T-helper 1 cell treated with Interleukin-12 subunit alpha and Interleukin-12 subunit beta and Interleukin-4 antibody, amounts not matched to agents 30 μg/mL and 1 μg/mL, for 36 hours (primary cell): ENCODE measurements around the gene SHANK2.
A peak's percentile ranks its signal among the peaks of the same experiment; 100 is the strongest.

Experiments used
- H3K27ac Mint-ChIP-seq: one replicate; pipeline ENCODE4 v1.8.0; 2021; ENCODE audit warnings: mild to moderate bottlenecking, mixed read lengths
- H3K27me3 Mint-ChIP-seq: one replicate; pipeline ENCODE4 v1.8.0; 2021; ENCODE audit warnings: low read depth, mixed read lengths
- H3K36me3 Mint-ChIP-seq: one replicate; pipeline ENCODE4 v1.8.0; 2021; ENCODE audit warnings: low read depth, mixed read lengths
- H3K4me1 Mint-ChIP-seq: one replicate; pipeline ENCODE4 v1.8.0; 2021; ENCODE audit warnings: low read depth, mixed read lengths
- H3K4me3 Mint-ChIP-seq: one replicate; pipeline ENCODE4 v1.8.0; 2021; ENCODE audit warnings: mild to moderate bottlenecking, moderate library complexity, mixed read lengths
- H3K9me3 Mint-ChIP-seq: one replicate; pipeline ENCODE4 v1.8.0; 2021; ENCODE audit warnings: mixed read lengths

Gene SHANK2

DNA sequence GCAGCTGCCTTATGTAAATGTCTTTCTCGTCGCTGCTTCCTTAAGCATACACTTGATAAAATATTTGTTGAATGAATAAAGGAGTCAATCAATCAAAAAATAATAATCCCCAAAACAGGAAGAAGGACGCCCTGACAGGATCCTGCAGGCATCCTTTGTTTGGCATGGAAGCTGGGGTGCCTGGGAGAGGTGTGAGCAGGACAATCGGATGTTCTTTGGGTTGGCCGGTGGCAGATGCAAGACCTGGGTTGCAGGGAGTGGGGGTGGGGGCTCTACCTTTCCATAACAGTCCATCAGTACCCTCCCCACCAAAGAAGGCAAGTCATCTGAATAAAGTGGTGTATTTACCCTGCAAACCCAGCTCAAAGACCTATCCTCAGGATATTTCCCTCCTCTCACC lies 1.4 kb upstream of the SHANK2 start:
- peaks cover 44% of the 10 kb centered on the region for H3K27me3 Mint-ChIP-seq
- no peaks in the 10 kb centered on the region for H3K4me1 Mint-ChIP-seq
- no peak overlapping the region for H3K27ac Mint-ChIP-seq
- H3K36me3 Mint-ChIP-seq = no peaks in the 10 kb centered on the region
- H3K4me3 Mint-ChIP-seq = no peak overlapping the region
- H3K9me3 Mint-ChIP-seq = peaks cover 4% of the 10 kb centered on the region

- H3K4me3 Mint-ChIP-seq = no peak overlapping the region
- no peak overlapping the region for H3K27ac Mint-ChIP-seq
- H3K9me3 Mint-ChIP-seq = no peaks in the 10 kb centered on the region
- H3K4me1 Mint-ChIP-seq = no peaks in the 10 kb centered on the region
- H3K27me3 Mint-ChIP-seq = peaks cover 51% of the 10 kb centered on the region
- no peaks in the 10 kb centered on the region for H3K36me3 Mint-ChIP-seq
These were observed 673 bp upstream of the SHANK2 start for GRCh38 chr11:71252770-71253730.

GRCh38 chr11:71251761-71252268 lies 562 bp downstream of the SHANK2 start:
- Mint-ChIP-seq H3K4me1 (no peaks in the 10 kb centered on the region), H3K4me3 (no peak overlapping the region), H3K27me3 (peaks cover 51% of the 10 kb centered on the region), H3K9me3 (no peaks in the 10 kb centered on the region), H3K27ac (no peak overlapping the region), H3K36me3 (no peaks in the 10 kb centered on the region)

- Mint-ChIP-seq H3K36me3 (no peaks in the 10 kb centered on the region), H3K27me3 (peaks cover 51% of the 10 kb centered on the region), H3K27ac (no peak overlapping the region), H3K9me3 (no peaks in the 10 kb centered on the region), H3K4me1 (no peaks in the 10 kb centered on the region), H3K4me3 (peak overlapping the region; percentile 21)
These were observed 1.1 kb downstream of the SHANK2 start for GRCh38 chr11:71251151-71251721.

DNA sequence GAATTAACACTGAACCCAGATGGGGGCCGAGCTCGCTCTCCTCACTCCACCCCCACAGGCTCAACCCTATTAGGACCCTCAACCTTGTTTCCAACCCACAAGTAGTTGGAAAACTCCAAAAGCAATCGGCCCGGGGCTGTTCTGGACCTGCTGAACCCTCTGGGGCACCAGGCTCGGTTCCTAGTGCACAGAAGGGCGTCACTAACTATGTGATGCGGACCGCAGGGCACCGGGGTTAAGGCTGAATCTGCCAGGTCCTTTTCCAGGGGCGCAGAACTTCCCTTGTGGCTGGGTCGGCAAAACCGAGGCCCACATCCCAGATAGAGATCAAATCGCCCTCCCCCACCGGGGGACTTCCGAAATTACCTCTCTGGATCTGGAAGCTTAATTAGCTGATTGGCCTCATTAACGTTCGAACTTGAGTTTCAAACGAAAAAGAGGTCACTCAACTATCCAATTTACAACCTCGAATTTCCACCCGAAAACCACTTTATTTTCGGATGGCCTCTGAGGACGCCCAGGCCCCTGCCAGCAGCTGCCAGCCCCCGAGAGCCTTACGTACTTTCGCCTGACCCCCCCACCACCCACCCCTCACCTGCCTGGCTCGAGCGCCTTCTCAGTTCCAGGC lies 1.7 kb downstream of the SHANK2 start:
- Mint-ChIP-seq H3K4me3 (peak overlapping the region; percentile 21), H3K27me3 (peaks cover 51% of the 10 kb centered on the region)

GRCh38 chr11:71249301-71249700 lies 3.1 kb downstream of the SHANK2 start:
- no peaks in the 10 kb centered on the region for H3K9me3 Mint-ChIP-seq
- H3K27me3 Mint-ChIP-seq = peaks cover 41% of the 10 kb centered on the region
- H3K36me3 Mint-ChIP-seq = no peaks in the 10 kb centered on the region
- no peak overlapping the region for H3K4me3 Mint-ChIP-seq
- no peaks in the 10 kb centered on the region for H3K4me1 Mint-ChIP-seq
- no peak overlapping the region for H3K27ac Mint-ChIP-seq

More for the DNA sequence above, 1.7 kb downstream of the SHANK2 start:
- no peak overlapping the region for H3K27ac Mint-ChIP-seq
- no peaks in the 10 kb centered on the region for H3K36me3 Mint-ChIP-seq
- no peaks in the 10 kb centered on the region for H3K9me3 Mint-ChIP-seq
- no peaks in the 10 kb centered on the region for H3K4me1 Mint-ChIP-seq

GRCh38 chr11:71248656-71249055 lies 3.7 kb downstream of the SHANK2 start:
- Mint-ChIP-seq H3K27me3 (peaks cover 34% of the 10 kb centered on the region), H3K4me1 (no peaks in the 10 kb centered on the region), H3K36me3 (no peaks in the 10 kb centered on the region), H3K9me3 (no peaks in the 10 kb centered on the region), H3K27ac (no peak overlapping the region), H3K4me3 (no peak overlapping the region)

- Mint-ChIP-seq H3K27me3 (peaks cover 30% of the 10 kb centered on the region), H3K4me3 (no peak overlapping the region), H3K27ac (no peak overlapping the region), H3K4me1 (no peaks in the 10 kb centered on the region), H3K9me3 (no peaks in the 10 kb centered on the region), H3K36me3 (no peaks in the 10 kb centered on the region)
These were observed 4.2 kb downstream of the SHANK2 start for GRCh38 chr11:71248251-71248570.

DNA sequence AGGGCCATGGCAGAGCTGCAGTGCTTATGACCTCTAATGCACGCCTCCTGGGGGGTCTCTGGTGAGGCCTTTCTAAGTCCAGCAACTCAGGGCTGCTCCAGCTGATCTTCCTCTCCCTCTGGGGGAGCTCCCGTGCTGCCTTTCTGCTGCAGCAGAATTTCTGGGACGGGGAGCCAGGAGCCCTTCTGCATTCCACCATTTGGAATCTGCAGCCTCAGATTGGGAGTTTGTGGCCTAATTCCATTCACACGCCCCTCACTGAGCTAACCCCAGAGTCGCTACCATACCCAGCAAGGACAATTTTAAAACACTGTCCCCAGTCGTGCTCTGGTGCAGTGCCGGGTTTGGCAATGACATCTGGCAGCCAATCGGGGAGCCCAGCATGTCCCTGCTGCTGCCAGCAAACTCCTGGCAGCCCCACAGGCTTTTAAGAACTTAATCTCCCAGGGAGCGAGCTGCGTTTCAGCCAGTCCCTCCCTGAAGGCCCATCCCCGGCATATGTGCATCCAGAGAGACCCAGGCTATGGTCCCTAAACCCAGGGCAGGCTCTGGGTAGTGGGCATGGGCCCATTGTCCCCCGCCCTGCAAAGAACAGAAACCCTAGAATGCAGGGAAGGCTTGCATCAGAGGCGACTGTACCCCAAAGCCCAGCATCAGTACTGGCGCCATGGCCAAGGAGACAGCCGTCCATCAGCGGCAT lies 4.7 kb downstream of the SHANK2 start:
- Mint-ChIP-seq H3K27ac (no peak overlapping the region), H3K36me3 (no peaks in the 10 kb centered on the region), H3K4me3 (no peak overlapping the region), H3K4me1 (no peaks in the 10 kb centered on the region), H3K9me3 (no peaks in the 10 kb centered on the region), H3K27me3 (peaks cover 26% of the 10 kb centered on the region)

- Mint-ChIP-seq H3K27me3 (peaks cover 30% of the 10 kb centered on the region), H3K4me3 (no peak overlapping the region), H3K9me3 (no peaks in the 10 kb centered on the region), H3K27ac (no peak overlapping the region), H3K36me3 (no peaks in the 10 kb centered on the region), H3K4me1 (no peaks in the 10 kb centered on the region)
These were observed 5.8 kb downstream of the SHANK2 start for GRCh38 chr11:71246559-71246958.

DNA sequence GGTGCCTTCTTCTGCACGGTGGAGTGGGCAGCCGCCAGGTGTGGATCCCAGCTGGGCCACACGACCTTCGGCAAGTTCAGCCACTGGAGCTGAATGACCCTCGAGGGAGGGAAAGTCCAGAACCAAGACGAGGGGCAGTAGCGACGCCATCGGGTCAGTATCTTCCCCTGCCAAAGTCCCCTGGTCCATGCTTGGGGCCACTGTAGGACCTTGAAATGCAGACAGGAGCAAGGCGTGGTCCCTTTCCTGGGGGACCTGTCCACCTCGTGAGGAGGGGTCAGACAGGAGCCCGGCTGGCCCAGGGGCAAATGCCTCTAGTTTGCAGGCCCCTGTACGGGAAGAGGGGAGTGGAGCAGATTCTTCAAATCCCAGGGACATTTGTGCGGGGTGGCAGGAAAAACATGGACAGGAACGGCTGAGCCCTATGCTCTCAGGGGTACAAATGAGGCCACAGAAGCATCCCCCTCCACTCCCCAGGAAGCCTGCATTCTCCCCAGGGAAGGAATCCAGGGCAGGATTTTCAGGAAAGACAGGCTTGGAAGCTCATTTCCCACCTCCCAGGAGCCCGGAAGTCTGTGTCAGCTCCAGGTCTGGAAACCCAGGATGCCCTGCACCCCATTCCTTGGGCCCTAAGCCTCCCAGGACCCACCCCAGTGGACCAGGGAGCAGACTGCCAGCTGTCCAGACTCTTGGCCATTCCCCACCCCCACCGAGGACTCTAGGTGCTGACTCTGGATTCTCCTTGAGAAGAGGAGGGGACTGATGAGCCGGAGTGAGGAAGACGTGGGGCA lies 6.6 kb downstream of the SHANK2 start:
- Mint-ChIP-seq H3K4me3 (no peak overlapping the region), H3K27me3 (peaks cover 33% of the 10 kb centered on the region), H3K9me3 (no peaks in the 10 kb centered on the region), H3K36me3 (no peaks in the 10 kb centered on the region), H3K27ac (no peak overlapping the region), H3K4me1 (peaks cover 4% of the 10 kb centered on the region)

DNA sequence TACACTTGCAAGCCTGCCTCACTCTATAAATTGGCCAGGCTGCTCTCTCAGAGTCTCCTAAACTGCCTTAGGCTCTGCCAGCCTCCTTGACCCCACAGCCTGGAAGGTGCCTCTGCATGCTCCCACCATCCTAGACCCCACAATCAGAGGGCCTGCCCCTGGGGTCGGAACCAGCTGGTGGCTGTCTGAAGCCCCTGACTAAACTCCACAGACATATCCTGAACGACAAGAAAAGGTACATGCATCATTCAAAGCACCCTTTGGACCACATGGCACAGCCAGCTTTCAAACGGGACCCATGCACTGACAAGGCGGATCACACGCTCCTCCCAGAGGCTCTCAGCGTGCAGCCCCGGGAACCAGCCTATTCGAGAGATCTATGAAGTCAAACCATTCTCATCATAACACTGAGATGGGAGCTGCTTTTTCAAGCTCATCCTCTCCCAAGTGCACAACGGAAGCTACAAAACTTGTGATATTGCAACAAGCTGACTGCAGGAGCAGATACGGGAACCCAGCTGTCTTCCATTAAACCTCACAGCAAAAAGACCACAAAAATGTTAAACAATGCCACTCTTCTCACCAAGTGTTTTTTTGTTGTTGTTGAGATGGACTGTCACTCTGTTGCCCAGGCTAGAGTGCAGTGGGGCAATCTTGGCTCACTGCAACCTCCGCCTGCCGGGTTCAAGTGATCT lies 8.1 kb downstream of the SHANK2 start:
- no peaks in the 10 kb centered on the region for H3K9me3 Mint-ChIP-seq
- no peak overlapping the region for H3K27ac Mint-ChIP-seq
- no peaks in the 10 kb centered on the region for H3K36me3 Mint-ChIP-seq
- no peak overlapping the region for H3K4me3 Mint-ChIP-seq
- peaks cover 4% of the 10 kb centered on the region for H3K4me1 Mint-ChIP-seq
- H3K27me3 Mint-ChIP-seq = peaks cover 19% of the 10 kb centered on the region

- no peak overlapping the region for H3K27ac Mint-ChIP-seq
- H3K27me3 Mint-ChIP-seq = peaks cover 11% of the 10 kb centered on the region
- no peaks in the 10 kb centered on the region for H3K9me3 Mint-ChIP-seq
- peaks cover 4% of the 10 kb centered on the region for H3K4me1 Mint-ChIP-seq
- H3K4me3 Mint-ChIP-seq = no peak overlapping the region
- H3K36me3 Mint-ChIP-seq = no peaks in the 10 kb centered on the region
These were observed 10.0 kb downstream of the SHANK2 start for GRCh38 chr11:71242391-71242790.
